CD4-positive, alpha-beta T cell (primary cell): ENCODE data around the gene CELF4. TPM values are rescaled to one million over a fixed set of nuclear protein-coding genes. Genes with fewer than 3 reads are reported as not detected.

ENCODE experiments used
- ATAC-seq: fragments of 200-7000 bp; cut with Tn5 transposase; one replicate; pipeline ENCODE4 v1.10.0; 2022; ENCODE audit warnings: mild to moderate bottlenecking; ENCODE audit not compliant: poor library complexity
- CTCF ChIA-PET: fragments of 350-600 bp; sonication (Branson Sonifier 250); formaldehyde crosslinking; loops from one replicate; lab custom pipeline; 2021; ENCODE audit warnings: antibody characterized with exemption, inconsistent platforms; lab: Charles Lee
- POLR2A ChIA-PET: fragments of 350-600 bp; sonication (Branson Sonifier 250); formaldehyde crosslinking; loops from one replicate; lab custom pipeline; 2021; ENCODE audit warnings: antibody characterized with exemption, inconsistent platforms; lab: Charles Lee
- DNase-seq, 14 experiments: peaks; one replicate each; pipeline ENCODE4 v3.0.0-alpha.2; 2013 to 2020; ENCODE audit warnings: mixed read lengths in 2 of 14
- H3K27ac ChIP-seq, 2 donors: one replicate each; pipeline versions ENCODE4 v1.5.1 to v1.7.0; 2013; ENCODE audit warnings: low read length in 2 of 2, low read depth in 1 of 2, mild to moderate bottlenecking in 1 of 2
- H3K27me3 ChIP-seq, 2 experiments: 1 replicate in 1 of 2; 2 replicates in 1 of 2; pipeline versions ENCODE4 v1.6.1 to v1.7.0; 2013; ENCODE audit warnings: low read length in 2 of 2, control low read depth in 1 of 2, mild to moderate bottlenecking in 1 of 2, moderate library complexity in 1 of 2; ENCODE audit not compliant: insufficient read depth in 2 of 2, control insufficient read depth in 1 of 2
- H3K36me3 ChIP-seq: one replicate; pipeline ENCODE4 v1.6.1; 2013; ENCODE audit warnings: low read length, control low read depth; ENCODE audit not compliant: insufficient read depth
- H3K4me1 ChIP-seq: one replicate; pipeline ENCODE4 v1.6.1; 2013; ENCODE audit warnings: low read length, control low read depth; ENCODE audit not compliant: insufficient read depth
- H3K4me3 ChIP-seq: one replicate; pipeline ENCODE4 v1.5.1; 2013; ENCODE audit warnings: mild to moderate bottlenecking, low read length, moderate library complexity
- H3K9me3 ChIP-seq, 2 experiments: 1 replicate in 1 of 2; 2 replicates in 1 of 2; pipeline versions ENCODE4 v1.6.1 to v1.7.0; 2013; ENCODE audit warnings: low read length in 2 of 2, mild to moderate bottlenecking in 2 of 2, control low read depth in 1 of 2, moderate library complexity in 1 of 2; ENCODE audit not compliant: control insufficient read depth in 1 of 2, insufficient read depth in 1 of 2
- H3K27ac Mint-ChIP-seq: one replicate; pipeline ENCODE4 v1.8.0; 2020; ENCODE audit warnings: mixed read lengths
- H3K27me3 Mint-ChIP-seq: one replicate; pipeline ENCODE4 v1.8.0; 2021; ENCODE audit warnings: mixed read lengths
- H3K36me3 Mint-ChIP-seq: one replicate; pipeline ENCODE4 v1.8.0; 2021; ENCODE audit warnings: low read depth, mixed read lengths
- H3K4me1 Mint-ChIP-seq: one replicate; pipeline ENCODE4 v1.8.0; 2021; ENCODE audit warnings: low read depth, mixed read lengths
- H3K4me3 Mint-ChIP-seq: one replicate; pipeline ENCODE4 v1.8.0; 2020; ENCODE audit warnings: mild to moderate bottlenecking, mixed read lengths
- H3K9me3 Mint-ChIP-seq: one replicate; pipeline ENCODE4 v1.8.0; 2020; ENCODE audit warnings: mixed read lengths
- intact Hi-C, 2 experiments: fragments of 100-400 bp; cut with DNase I in 1 of 2; cut with micrococcal nuclease in 1 of 2; formaldehyde crosslinking; loops; one replicate each; pipeline versions ENCODE4 v1.15.1 to v1.9.0; 2023 to 2025; cut with DNase I, micrococcal nuclease
- total RNA-seq, 174 experiments: library from RNA in 2 of 174; stranded (reverse) in 2 of 174; gene quantifications; one replicate each; pipeline ENCODE4 v1.2.3 and lab custom pipeline; 2021 to 2026
- TF ChIP-seq, protein P1 (sequence below): fragments of 200-600 bp; IDR thresholded peaks from one replicate; pipeline ENCODE4 v1.8.0; 2022; ENCODE audit warnings: antibody characterized with exemption, mild to moderate bottlenecking

The CELF4 gene
- total RNA-seq, 2 experiments from 2014 or later = not detected

DNA sequence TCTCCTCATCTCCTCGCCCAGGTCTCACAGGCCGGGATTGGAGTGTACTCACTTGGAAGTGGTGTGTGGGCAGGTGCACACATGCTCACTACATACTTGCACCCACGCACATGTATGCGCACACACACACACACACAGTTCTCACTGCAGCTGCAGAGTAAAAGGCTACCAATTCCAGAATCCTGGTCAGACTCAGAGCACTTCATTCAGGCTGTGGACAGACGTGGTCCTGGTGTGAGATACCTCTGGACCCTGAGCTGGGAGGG is 19.4 kb downstream of the CELF4 start:
- Mint-ChIP-seq H3K27me3 (peaks cover 24% of the 10 kb centered on the region), H3K36me3 (no peaks in the 10 kb centered on the region), H3K27ac (no peak overlapping the region), H3K4me3 (no peak overlapping the region), H3K9me3 (no peaks in the 10 kb centered on the region), H3K4me1 (no peaks in the 10 kb centered on the region)
- H3K4me1 ChIP-seq = no peaks in the 10 kb centered on the region
- ATAC-seq (no peak), DNase-seq (no peak)
- CTCF ChIA-PET = no interaction called here
- no peak overlapping the region for H3K4me3 ChIP-seq
- intact Hi-C loops = no loop called here
- H3K27ac ChIP-seq = no peak overlapping the region
- TF ChIP-seq, protein P1, sequence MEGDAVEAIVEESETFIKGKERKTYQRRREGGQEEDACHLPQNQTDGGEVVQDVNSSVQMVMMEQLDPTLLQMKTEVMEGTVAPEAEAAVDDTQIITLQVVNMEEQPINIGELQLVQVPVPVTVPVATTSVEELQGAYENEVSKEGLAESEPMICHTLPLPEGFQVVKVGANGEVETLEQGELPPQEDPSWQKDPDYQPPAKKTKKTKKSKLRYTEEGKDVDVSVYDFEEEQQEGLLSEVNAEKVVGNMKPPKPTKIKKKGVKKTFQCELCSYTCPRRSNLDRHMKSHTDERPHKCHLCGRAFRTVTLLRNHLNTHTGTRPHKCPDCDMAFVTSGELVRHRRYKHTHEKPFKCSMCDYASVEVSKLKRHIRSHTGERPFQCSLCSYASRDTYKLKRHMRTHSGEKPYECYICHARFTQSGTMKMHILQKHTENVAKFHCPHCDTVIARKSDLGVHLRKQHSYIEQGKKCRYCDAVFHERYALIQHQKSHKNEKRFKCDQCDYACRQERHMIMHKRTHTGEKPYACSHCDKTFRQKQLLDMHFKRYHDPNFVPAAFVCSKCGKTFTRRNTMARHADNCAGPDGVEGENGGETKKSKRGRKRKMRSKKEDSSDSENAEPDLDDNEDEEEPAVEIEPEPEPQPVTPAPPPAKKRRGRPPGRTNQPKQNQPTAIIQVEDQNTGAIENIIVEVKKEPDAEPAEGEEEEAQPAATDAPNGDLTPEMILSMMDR = no peak
- POLR2A ChIA-PET = no interaction called here
- peaks cover 0 to 2% of the 10 kb centered on the region in 2 experiments for H3K27me3 ChIP-seq
- H3K36me3 ChIP-seq = no peaks in the 10 kb centered on the region
- H3K9me3 ChIP-seq = peaks cover 0 to 15% of the 10 kb centered on the region in 2 experiments

DNA sequence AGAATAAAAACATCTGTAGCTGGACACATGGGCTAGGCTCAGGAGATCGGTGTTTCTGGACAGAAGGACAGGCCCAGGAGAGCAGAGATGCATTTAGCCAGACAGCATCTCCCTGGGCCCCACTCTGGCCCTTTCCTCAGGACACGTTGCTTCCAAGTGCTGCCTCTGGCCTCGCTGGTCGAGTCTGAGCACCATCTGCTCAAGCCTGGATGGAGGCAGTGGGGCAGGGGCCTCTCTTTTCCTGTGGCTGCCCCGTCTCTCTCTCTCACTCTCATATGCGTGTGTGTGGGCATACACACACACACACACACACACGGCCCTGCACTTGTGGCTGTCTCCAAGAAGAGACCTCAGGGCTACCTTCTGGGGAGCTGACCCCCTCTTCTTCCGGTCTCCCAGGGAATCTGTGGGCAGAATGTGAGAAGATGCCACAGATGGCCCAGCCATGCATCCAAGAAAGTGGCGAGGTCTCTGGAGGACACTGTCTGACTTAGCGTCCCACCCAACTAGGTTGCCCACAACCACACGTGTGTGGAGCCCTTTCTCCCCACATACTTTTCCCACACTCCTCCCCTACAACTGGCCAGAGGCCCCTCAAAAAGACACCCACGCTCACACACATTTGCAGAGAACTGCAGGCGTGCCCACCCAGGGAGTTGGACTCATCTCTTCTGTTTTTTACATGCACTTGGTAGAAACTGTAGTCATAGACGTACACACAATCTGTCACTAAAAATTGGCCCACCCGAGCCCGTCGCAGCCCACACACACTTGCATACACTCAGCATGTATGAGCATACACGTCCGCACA is 19.9 kb downstream of the CELF4 start:
- Histone ChIP-seq H3K4me1 (no peaks in the 10 kb centered on the region), H3K27me3 (peaks cover 0 to 2% of the 10 kb centered on the region in 2 experiments), H3K36me3 (no peaks in the 10 kb centered on the region), H3K9me3 (peaks cover 0 to 16% of the 10 kb centered on the region in 2 experiments), H3K4me3 (no peak overlapping the region), H3K27ac (no peak overlapping the region)
- Mint-ChIP-seq H3K27ac (no peak overlapping the region), H3K4me1 (no peaks in the 10 kb centered on the region), H3K9me3 (no peaks in the 10 kb centered on the region), H3K36me3 (no peaks in the 10 kb centered on the region), H3K4me3 (no peak overlapping the region), H3K27me3 (peaks cover 29% of the 10 kb centered on the region)
- ChIA-PET POLR2A (no interaction called here), CTCF (no interaction called here)
- ATAC-seq = no peak
- intact Hi-C loops = no loop called here
- no peak for DNase-seq
- TF ChIP-seq, protein P1 = no peak

DNA sequence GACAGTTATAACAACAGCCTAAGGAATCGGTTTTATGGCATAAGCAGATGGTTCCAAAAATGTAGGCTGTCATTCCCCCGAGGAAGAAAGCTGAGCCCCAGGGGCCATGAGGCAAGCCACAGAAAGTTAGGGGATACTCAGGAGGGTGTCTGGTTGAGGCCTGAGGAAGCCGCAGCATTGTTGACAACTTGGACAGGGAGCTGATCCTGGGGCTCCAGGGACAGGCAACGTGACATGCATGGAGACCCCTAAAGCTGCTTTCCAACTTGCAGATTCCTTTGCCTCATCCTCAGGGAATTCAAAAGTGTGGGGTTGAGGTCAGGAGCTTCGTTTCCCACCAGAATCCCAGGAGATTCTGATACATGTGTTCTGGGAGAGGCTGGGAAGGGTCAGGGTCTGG is 20.9 kb downstream of the CELF4 start:
- H3K9me3 ChIP-seq = peaks cover 0 to 23% of the 10 kb centered on the region in 2 experiments
- H3K27ac Mint-ChIP-seq = no peak overlapping the region
- TF ChIP-seq, protein P1 = no peak
- no peak overlapping the region for H3K4me3 Mint-ChIP-seq
- H3K9me3 Mint-ChIP-seq = no peaks in the 10 kb centered on the region
- H3K36me3 ChIP-seq = no peaks in the 10 kb centered on the region
- H3K36me3 Mint-ChIP-seq = no peaks in the 10 kb centered on the region
- H3K4me1 ChIP-seq = no peaks in the 10 kb centered on the region
- no peak for ATAC-seq
- no peak for DNase-seq
- POLR2A ChIA-PET = no interaction called here
- intact Hi-C loops = no loop called here
- CTCF ChIA-PET = no interaction called here
- peaks cover 0 to 2% of the 10 kb centered on the region in 2 experiments for H3K27me3 ChIP-seq
- H3K4me3 ChIP-seq = no peak overlapping the region
- no peaks in the 10 kb centered on the region for H3K4me1 Mint-ChIP-seq
- H3K27ac ChIP-seq = no peak overlapping the region
- H3K27me3 Mint-ChIP-seq = peaks cover 33% of the 10 kb centered on the region
